Left ventricle myocardium inferior (tissue), 1 donor: Measurements from ENCODE around the gene RFX2. TPM values are rescaled to one million over a fixed set of nuclear protein-coding genes. Genes with fewer than 3 reads are reported as not detected.
"Not testable (repeated sequence)": the region's sequence is repeated elsewhere in the genome, so short reads cannot be mapped to it uniquely, and the experiment has no call there.

Experiments used
- DNase-seq: peaks from one replicate; pipeline ENCODE4 v3.0.0-alpha.2; 2020
- H3K27ac ChIP-seq: fragments of 200-600 bp; replicated peaks from 2 replicates; pipeline ENCODE4 v1.8.0; 2021
- H3K27me3 ChIP-seq: fragments of 200-600 bp; 2 replicates; pipeline ENCODE4 v1.8.0; 2021; ENCODE audit warnings: low read depth
- H3K36me3 ChIP-seq: fragments of 200-600 bp; 2 replicates; pipeline ENCODE4 v1.8.0; 2021
- H3K4me1 ChIP-seq: fragments of 200-600 bp; 2 replicates; pipeline ENCODE4 v1.8.0; 2021
- H3K4me3 ChIP-seq: fragments of 200-600 bp; 2 replicates; pipeline ENCODE4 v1.8.0; 2021; ENCODE audit warnings: mild to moderate bottlenecking, moderate library complexity
- H3K9me3 ChIP-seq: fragments of 200-600 bp; replicated peaks from 2 replicates; pipeline ENCODE4 v1.8.0; 2021
- intact Hi-C: fragments of 100-400 bp; cut with micrococcal nuclease; formaldehyde crosslinking; loops from one replicate; pipeline ENCODE4 v1.11.0; 2022
- total RNA-seq: library from RNA; stranded (reverse); fragmentation: NEBNext Ultra II Directional; extraction: Animal tissue kit (Norgen Biotek cat#: 25700); gene quantifications from one replicate; pipeline ENCODE4 v1.2.1, GENCODE V29; 2021
- TF ChIP-seq, protein P1 (sequence below): fragments of 200-600 bp; IDR thresholded peaks from 2 replicates; pipeline ENCODE4 v1.8.0; 2021; ENCODE audit warnings: antibody characterized with exemption, mild to moderate bottlenecking, borderline replicate concordance
- donor health status: DM: no; HTN: yes; CAD: no; lungs with severe emphysema.

Gene RFX2
- total RNA-seq, 1 donor from 2014 or later: 6.1 TPM

DNA sequence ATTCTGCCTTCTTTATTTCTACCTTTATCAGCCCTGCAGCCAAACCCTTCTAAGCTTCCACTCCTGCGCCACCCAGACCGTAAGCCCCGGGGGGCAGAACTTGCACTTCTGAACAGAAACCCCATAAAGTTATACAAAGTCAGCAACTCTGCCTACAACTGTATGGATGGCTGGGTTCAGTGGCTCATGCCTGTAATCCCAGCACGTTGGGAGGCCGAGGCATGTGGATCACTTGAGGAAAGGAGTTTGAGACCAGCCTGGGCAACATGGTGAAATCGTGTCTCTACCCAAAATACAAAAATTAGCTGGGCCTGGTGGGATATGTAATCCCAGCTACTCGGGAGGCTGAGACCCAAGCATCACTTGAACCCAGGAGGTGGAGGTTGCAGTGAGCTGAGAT lies 142.7 kb downstream of the RFX2 start:
- no peaks in the 10 kb centered on the region for H3K9me3 ChIP-seq
- H3K36me3 ChIP-seq: no peaks in the 10 kb centered on the region
- H3K27me3 ChIP-seq: no peaks in the 10 kb centered on the region
- intact Hi-C loops: no loop called here
- H3K27ac ChIP-seq: peak overlapping the region; percentile 68
- TF ChIP-seq, protein P1, sequence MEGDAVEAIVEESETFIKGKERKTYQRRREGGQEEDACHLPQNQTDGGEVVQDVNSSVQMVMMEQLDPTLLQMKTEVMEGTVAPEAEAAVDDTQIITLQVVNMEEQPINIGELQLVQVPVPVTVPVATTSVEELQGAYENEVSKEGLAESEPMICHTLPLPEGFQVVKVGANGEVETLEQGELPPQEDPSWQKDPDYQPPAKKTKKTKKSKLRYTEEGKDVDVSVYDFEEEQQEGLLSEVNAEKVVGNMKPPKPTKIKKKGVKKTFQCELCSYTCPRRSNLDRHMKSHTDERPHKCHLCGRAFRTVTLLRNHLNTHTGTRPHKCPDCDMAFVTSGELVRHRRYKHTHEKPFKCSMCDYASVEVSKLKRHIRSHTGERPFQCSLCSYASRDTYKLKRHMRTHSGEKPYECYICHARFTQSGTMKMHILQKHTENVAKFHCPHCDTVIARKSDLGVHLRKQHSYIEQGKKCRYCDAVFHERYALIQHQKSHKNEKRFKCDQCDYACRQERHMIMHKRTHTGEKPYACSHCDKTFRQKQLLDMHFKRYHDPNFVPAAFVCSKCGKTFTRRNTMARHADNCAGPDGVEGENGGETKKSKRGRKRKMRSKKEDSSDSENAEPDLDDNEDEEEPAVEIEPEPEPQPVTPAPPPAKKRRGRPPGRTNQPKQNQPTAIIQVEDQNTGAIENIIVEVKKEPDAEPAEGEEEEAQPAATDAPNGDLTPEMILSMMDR: no peak
- H3K4me1 ChIP-seq: peaks cover 98% of the 10 kb centered on the region
- H3K4me3 ChIP-seq: no peak overlapping the region
- no peak for DNase-seq

DNA sequence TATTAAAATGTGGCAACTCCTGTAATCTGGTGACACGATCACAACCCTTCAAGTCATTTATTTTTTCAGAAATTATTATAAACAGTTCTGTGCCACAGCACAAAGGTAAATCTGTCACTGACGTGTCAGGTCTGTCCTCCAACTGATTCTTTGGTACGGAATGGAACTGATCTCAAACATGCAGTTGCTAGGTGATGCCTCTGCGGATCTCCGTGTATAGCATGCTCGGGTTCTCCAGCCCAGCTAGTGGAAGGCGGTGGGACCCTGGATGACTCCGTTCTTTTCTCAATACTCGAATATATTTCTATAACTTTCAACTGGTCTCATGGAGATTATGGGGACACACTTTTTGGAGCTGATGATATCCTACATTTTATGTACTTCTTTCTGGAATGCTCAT lies 143.4 kb downstream of the RFX2 start:
- no peaks in the 10 kb centered on the region for H3K9me3 ChIP-seq
- TF ChIP-seq, protein P1: no peak
- peaks cover 98% of the 10 kb centered on the region for H3K4me1 ChIP-seq
- no peak for DNase-seq
- peak overlapping the region; percentile 15 for H3K4me3 ChIP-seq
- peak overlapping the region; percentile 68 for H3K27ac ChIP-seq
- H3K36me3 ChIP-seq: no peaks in the 10 kb centered on the region
- H3K27me3 ChIP-seq: no peaks in the 10 kb centered on the region
- intact Hi-C loops: no loop called here

- TF ChIP-seq, protein P1: no peak
- Histone ChIP-seq H3K4me3 (peak overlapping the region; percentile 15), H3K27me3 (no peaks in the 10 kb centered on the region), H3K9me3 (no peaks in the 10 kb centered on the region), H3K36me3 (no peaks in the 10 kb centered on the region), H3K4me1 (peaks cover 98% of the 10 kb centered on the region), H3K27ac (peak overlapping the region; percentile 68)
- no peak for DNase-seq
- intact Hi-C loops: no loop called here
Measured at GRCh38 chr19:5966215-5966614, 144.1 kb downstream of the RFX2 start.

DNA sequence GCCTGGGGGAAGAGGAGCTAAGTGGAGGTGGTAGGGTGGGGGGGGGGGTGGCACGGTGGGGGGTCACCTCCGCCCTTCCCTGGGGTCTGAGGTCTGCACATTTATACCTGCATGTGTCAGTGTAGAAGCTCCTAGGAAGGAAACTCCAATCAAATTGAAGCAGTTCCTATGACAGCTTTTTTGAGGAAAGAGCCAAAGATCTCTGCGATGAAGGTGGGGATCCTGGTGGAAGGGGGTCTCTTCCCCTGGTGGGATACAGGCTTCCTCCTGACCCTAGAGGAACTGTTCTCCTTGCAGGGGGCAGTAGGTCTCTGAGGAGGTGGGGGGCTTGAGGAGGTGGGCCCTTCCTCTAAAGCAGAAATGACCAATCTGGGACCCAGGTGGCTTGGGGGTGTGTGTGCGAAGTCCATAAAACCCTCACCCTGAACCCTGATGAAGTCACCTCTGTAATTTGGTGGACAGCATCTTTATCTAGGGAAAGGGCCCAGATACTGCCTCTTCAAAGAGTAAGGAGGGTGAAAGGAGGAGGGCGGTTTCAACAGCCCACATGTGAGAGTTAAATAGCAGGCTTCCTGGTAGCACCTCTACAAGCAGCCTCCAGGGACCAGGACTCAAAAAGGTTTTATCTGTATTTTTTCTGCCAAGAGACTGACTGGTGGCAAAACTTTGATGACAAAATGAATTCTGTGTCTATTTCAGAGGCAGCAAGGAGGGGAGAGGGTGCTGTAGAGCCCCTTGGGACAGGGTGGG lies 145.3 kb downstream of the RFX2 start:
- Histone ChIP-seq H3K36me3 (no peaks in the 10 kb centered on the region), H3K27me3 (no peaks in the 10 kb centered on the region), H3K4me3 (no peak overlapping the region), H3K9me3 (no peaks in the 10 kb centered on the region), H3K27ac (peak overlapping the region; percentile 68), H3K4me1 (peaks cover 100% of the 10 kb centered on the region)
- TF ChIP-seq, protein P1: no peak
- intact Hi-C loops: no loop called here
- DNase-seq: no peak

DNA sequence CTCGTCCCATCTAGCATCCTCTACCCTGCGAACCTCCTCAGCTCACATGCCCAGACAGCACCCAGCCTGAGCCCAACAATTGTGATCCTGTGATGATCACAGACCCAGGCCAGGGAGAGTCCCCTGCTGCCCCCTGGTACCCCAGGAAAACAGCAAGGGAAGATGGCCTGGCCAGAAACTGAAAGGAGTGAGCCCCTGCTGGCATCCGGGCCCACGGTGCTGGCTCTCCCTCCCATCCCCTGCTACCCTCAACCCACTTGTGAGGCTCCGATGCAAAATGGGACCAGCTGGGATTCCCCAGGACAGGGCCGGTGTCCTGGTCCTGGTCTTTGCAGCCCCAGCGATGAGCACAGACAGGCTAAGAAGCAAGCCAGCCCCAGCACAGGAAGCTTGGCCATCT lies 146.4 kb downstream of the RFX2 start:
- H3K4me3 ChIP-seq: no peak overlapping the region
- peaks cover 100% of the 10 kb centered on the region for H3K4me1 ChIP-seq
- TF ChIP-seq, protein P1: no peak
- no peaks in the 10 kb centered on the region for H3K36me3 ChIP-seq
- intact Hi-C loops: no loop called here
- no peaks in the 10 kb centered on the region for H3K9me3 ChIP-seq
- no peaks in the 10 kb centered on the region for H3K27me3 ChIP-seq
- H3K27ac ChIP-seq: peak overlapping the region; percentile 68
- no peak for DNase-seq

GRCh38 chr19:5963259-5963658 lies 147.0 kb downstream of the RFX2 start:
- intact Hi-C loops, H3K36me3 ChIP-seq, H3K4me3 ChIP-seq, DNase-seq, H3K9me3 ChIP-seq, H3K27me3 ChIP-seq: not testable (repeated sequence)
- H3K4me1 ChIP-seq: peaks cover 100% of the 10 kb centered on the region
- peak overlapping the region; percentile 68 for H3K27ac ChIP-seq
